LNCAP (cell line): ENCODE results near the gene HGFAC.

Experiments used
- CTCF ChIP-seq: fragments of 450-650 bp; IDR thresholded peaks from 2 replicates; pipeline ENCODE4 v1.5.1; 2017; ENCODE audit warnings: mild to moderate bottlenecking

Gene HGFAC

GRCh38 chr4:3475041-3475712 is 33.4 kb downstream of the HGFAC start:
- no peak for TF ChIP-seq CTCF

DNA sequence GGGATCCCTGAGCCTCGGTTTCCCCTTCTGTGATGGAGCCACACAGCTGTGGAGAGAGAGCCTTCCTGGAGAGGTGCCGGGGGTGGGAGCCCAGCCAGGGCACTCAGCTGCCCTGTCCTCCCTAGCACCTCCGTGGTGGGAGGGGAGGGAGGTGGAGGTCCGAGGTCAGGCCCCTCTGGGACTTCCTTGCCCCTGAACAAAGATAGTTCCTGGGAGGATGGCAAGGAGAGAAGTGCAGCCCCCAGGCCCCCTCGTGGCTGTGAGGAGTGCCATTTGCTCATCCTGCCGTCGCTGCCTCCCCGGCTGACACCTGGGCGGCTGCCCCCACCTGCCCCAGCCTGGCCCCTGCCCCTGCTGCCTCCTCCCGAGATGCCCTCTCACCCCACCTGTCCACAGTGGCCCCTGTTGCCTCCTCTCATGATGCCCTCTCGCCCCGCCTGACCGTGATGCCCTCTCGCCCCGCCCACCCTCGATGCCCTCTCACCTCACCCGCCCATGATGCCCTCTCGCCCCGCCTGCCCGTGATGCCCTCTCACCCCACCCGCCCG is 34.0 kb downstream of the HGFAC start:
- TF ChIP-seq CTCF, result no peak

DNA sequence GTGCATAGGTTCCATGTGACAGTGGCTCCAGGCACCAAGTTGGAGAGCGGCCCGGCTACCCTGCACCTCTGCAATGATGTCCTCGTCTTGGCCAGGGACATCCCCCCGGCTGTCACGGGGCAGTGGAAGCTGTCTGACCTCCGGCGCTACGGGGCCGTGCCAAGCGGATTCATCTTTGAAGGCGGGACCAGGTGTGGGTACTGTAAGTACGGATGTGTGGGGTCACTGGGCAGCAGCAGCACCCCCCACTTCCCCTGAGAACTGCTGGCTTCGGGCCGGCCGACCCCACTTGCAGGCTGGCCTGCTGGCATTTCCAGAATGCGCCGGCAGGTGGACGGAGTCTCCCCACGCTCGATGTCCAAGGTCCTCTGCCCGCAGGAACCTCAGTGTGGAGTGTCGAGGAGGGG is 34.6 kb downstream of the HGFAC start:
- TF ChIP-seq CTCF, result no peak

DNA sequence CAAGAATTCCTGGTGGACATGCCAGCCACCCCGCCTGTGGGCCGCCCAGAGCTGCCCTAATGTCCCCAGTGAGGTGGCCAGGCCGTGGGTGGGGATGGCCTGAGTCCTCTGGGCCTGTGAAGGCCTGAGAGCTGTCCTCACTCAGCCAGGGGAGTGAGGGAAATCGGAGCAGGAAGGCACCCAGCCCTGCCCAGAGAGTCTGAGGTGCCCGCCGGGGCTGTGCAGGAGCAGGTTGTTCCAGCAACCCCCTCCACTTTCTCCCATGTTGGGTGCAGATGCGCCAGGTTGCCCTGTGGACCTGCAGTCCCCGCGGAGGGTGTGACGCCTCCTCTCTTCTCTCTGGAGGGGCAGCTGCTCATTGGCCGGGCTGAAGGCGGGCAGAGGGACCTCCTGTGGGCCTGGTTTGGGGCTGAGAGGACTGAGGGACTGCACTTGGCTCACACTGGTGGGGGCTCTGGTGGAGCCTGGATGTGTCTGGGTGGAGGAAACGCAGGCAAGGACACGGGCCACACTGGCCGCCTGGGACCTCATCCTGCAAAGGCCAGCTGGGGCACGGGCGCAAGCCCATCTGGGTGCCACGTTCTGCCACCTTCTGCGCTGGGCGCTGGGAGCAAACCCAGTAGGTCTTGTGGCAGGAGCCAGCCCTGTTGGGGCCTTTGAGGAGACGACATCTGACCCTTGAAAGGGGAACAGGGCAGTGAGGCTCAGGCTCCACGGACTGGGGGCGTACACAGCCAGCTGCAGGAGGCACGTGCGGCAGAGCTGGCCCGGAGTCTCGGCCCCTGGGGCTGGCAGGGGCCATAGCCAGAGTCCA is 35.4 kb downstream of the HGFAC start:
- TF ChIP-seq CTCF, result no peak

DNA sequence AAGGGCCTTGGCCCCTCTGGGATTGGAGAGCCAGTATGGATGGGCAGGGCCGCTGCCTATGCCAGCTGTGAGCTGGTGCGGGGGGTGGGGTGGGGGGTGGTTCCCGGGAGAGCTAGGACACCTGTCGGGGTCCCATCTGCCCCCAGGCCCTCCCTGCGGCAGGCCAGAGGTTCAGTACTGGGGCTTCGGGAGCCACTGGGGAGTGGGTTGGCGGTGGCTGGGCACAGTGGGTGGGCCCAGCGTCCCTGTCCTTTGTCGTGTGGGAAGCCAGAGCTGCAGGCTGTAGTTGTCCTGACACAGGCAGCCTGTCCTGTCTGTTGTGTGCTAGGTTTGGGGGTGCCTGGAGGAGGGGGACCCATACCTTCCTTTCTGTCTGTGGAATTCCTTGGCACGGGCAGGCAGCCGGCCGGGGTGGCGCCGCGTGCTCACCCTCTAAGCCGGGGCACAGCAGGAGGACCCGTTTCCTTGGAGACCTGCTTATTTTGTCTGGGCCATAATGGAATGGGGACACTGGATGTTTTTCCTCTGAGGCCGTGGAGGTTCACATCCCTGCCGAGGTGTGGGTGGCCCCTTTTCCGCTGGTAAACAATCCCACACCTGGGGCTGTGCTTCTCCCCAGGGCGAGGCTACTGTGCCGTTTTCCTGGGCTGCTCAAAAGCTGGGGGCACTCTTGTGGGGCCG is 36.1 kb downstream of the HGFAC start:
- no peak for TF ChIP-seq CTCF

DNA sequence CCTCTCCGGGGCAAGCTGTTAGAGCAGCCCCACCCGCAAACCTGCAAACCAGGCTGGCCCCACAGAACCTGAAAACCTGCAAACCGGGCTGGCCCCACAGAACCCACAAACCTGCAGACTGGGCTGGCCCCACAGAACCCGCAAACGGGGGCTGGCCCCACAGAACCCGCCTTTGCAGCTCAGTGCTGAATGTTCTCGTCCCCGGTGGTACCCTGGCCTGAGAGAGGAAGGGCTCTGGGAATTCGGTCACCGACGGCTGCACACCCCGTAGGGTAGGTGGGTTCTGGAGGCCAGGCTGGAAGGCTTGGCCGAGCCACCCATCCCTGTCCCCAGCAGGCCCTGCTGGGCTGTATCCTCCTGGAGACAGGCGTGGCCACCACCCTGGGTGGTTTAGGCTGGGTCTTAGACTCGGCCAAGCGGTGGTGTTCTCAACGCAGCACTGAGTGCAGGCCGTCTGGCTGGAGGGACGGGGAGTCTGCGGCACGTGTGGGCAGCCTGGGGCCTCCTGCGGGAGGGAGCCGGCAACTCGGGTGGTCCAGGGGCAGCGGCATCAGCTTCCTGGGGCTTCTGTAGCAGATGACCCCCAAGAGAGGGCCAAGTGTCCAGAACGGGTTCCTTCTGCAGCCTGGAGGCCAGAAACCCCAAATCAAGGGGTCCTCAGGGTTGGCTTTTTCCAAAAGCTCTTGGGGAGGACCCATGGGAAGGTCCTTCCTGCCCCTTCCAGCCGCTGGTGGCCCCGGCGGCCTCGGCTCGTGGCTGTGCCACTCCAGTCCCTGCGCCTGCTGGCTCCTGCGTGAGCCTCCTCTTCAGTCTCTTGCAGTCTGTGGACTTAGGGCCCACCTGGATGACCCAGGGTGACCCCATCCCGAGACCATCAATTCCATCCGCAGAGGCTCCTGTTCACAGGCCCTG is 36.9 kb downstream of the HGFAC start:
- no peak for TF ChIP-seq CTCF
